Inflammatory macrophage treated with lipopolysaccharide for 1 hour (primary cell): ENCODE data around the gene CYBA.
"Not testable (repeated sequence)": the region's sequence is repeated elsewhere in the genome, so short reads cannot be mapped to it uniquely, and the experiment has no call there.

Source experiments
- DNase-seq, 2 donors: peaks; one replicate each; pipeline ENCODE4 v3.0.0-alpha.2; 2020 to 2022

Gene CYBA

GRCh38 chr16:88609426-88609825 is 41.4 kb downstream of the CYBA start:
- not testable (repeated sequence) for DNase-seq

GRCh38 chr16:88608076-88608475 is 42.8 kb downstream of the CYBA start:
- no peak for DNase-seq

GRCh38 chr16:88606148-88606757 is 44.6 kb downstream of the CYBA start:
- DNase-seq = no peak

- no peak for DNase-seq
Observed at GRCh38 chr16:88605186-88606147, 45.4 kb downstream of the CYBA start.

- no peak for DNase-seq
Observed at GRCh38 chr16:88602091-88602490, 48.8 kb downstream of the CYBA start.

- DNase-seq = no peak
Observed at GRCh38 chr16:88601313-88602036, 49.4 kb downstream of the CYBA start.

GRCh38 chr16:88600539-88600896 is 50.3 kb downstream of the CYBA start:
- no peak for DNase-seq

GRCh38 chr16:88599825-88600538 is 50.9 kb downstream of the CYBA start:
- DNase-seq = no peak

- peak; percentile 76 for DNase-seq
Observed at GRCh38 chr16:88599092-88599733, 51.6 kb downstream of the CYBA start.

GRCh38 chr16:88597856-88598491 is 52.9 kb downstream of the CYBA start:
- no peak for DNase-seq

- DNase-seq = peak; percentile 5 to 10
Observed at GRCh38 chr16:88596483-88596882, 54.4 kb downstream of the CYBA start.

GRCh38 chr16:88595921-88596320 is 54.9 kb downstream of the CYBA start:
- DNase-seq = no peak

GRCh38 chr16:88595101-88595500 is 55.8 kb downstream of the CYBA start:
- no peak for DNase-seq

- DNase-seq = no peak
Observed at GRCh38 chr16:88593910-88594309, 56.9 kb downstream of the CYBA start.

GRCh38 chr16:88593489-88593888 is 57.4 kb downstream of the CYBA start:
- no peak for DNase-seq
